Measurements from ENCODE around the gene PXYLP1.

- TF ChIP-seq CTCF (conservative IDR thresholded peaks at IDR 0.05) (no peak), EZH2 (IDR thresholded peaks at IDR 0.05; ENCODE audit: low read depth) (no peak)
Observed at GRCh38 chr3:141271279-141272030, 39.8 kb downstream of the PXYLP1 start.
